Measurements from ENCODE around the gene TMEM54.
A peak's percentile ranks its signal among the peaks of the same experiment; 100 is the strongest.

Gene TMEM54

DNA sequence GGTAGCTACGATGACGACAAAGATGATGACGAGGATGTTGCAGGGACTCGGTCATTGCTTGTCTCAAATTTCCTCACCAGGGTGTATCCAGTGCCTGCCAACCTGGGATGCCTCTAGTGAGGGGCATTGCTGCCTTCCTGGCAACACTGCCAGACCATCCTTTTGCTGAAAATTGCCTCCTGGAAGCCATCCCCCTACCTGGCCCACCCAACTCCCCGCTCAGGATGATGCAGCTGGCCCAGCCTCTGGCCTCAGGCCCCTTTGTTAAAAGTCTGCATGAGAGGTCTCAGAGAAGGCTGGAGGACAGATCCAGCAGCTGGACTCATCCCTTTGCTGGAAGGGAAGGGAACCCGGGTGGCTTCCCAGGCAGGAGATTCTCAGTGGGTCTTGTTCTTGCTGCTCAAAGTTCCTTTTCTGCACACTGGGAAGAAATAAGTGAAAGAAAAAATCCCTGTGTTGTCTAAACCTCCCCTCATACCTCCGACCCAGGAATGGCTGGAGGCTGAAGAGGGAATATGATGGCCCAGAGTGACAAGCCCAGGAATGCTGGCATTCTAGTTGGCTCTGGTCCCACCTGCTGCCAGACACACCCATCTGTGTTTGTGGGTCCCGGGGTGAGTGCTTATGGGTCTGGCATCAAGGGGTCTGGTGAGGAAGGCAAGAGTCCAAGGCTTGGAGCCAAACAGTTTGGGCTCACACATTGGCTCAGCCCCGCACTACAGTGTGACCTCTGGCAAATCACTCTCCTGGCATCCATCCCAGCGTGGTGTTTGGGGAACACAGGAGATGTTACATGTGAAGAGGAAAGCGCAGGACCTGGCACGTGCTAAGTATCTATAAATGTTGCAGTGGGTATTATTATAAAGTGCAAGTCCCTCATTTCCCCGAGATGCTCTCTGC lies 23.7 kb downstream of the TMEM54 start:
- no peak for DNase-seq

DNA sequence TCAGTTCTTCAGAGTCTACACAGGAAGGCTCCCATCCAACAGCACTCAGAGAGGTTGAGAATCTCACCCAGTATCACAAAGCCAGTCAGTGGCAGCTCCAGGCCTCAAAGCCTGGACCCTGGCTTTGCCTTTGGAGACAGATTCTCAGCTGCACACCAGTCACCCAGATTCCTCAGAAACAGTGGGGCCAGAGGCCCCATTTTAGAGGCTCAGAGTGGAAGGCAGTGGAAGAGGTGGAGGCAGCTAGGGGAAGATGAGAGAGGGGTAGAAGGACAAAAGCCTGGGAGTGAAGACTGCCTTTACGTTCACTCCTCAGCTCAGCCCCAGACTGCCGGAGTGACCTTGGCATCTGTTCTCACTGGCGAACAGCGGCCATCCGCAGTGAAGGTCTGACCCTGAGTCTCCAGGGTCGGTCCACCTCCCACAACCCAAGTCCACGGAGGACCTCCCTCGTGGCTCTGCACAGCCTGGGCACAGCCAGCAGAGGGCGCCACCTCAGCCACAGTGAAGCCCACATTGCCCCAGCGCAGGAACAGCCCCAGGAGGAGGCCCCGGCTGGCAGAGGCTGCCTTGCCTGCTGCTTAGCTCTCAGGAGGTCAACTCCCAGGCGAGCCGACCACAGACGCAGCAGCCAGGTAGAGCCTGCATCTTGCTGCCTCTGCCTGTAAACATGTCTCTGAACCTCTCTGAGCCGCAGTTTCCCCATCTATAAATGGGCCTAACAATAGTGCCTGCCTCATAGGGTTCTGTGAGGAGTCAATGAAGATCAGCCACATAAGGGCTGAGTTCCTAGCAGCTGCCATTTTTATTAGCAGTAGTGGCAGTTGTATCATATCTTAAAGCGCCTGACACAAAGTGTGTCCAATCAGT lies 24.6 kb downstream of the TMEM54 start:
- DNase-seq = peak; percentile 61

DNA sequence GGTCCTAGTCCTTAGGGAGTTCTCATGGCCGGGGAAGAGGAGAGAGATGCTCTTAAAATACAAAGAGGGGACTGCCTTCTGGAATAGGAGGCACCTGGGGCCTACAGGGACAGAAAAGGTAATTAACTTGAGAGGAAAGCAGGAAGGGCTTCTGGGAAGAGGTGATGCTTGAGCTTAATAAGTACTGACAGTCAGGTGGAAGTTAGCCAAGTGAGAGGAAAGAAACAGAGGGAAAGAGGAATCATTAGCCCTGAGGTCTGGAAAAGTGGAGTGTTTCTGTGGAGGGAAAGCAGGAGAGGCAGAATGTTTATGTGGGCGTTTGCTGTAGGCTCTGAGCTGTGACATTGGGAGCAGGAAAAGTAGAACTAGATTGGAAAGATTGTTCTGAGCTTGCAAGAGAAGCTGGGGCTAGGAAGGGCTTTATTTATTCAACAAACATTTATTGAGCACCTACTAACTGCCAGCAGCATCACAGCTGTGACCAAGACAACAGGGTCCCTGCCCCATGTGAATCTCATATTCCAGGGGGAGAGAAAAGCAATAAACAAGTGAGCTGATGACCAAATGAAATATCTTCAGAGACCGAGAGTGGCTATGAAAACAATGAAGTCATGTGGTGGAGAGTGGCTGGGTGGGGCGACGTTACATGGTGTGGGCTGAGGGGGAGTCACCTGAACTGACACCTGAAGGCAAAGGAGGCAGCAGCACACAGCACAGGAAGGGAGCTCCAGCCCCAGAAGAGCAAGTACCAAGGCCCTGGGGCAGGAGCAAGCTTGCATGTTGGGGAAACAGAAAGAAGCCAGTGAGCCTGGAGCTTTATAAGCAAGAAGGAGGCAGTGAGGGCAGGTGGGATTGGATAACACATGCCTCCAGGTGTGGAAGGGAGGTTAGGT lies 26.1 kb downstream of the TMEM54 start:
- no peak for DNase-seq

DNA sequence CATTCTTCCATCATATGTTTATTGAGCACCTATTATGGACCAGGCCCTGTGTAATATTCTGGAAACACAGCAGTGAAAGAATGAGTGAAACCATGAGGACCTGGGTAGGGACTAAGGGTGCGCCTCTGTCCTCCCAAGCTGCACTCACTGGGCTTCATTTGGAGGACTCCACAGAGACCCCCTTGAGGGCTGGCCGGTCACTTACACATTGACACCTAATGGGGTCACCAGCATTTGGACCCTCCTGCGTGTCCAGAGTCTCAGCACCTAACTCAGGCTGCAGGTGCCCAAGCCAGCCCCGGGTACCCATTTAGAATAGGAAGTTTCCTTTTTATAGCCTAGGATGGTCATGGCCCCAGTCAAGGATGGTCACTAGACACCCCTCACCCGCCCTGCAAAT lies 27.7 kb downstream of the TMEM54 start:
- no peak for DNase-seq

DNA sequence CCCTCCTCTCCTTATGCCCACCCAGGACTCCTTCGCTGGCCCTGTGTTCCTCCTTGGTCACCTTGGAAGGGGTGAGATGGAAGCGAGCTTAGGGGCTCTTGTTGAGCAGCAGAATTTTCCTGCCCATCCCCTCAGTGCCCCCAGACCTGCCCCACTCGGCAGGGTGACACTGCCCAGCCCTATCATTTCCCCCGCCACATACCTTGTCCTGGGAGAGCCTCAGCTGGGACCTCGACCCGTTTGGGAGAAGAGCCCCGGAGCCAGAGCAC lies 29.1 kb downstream of the TMEM54 start:
- no peak for DNase-seq

DNA sequence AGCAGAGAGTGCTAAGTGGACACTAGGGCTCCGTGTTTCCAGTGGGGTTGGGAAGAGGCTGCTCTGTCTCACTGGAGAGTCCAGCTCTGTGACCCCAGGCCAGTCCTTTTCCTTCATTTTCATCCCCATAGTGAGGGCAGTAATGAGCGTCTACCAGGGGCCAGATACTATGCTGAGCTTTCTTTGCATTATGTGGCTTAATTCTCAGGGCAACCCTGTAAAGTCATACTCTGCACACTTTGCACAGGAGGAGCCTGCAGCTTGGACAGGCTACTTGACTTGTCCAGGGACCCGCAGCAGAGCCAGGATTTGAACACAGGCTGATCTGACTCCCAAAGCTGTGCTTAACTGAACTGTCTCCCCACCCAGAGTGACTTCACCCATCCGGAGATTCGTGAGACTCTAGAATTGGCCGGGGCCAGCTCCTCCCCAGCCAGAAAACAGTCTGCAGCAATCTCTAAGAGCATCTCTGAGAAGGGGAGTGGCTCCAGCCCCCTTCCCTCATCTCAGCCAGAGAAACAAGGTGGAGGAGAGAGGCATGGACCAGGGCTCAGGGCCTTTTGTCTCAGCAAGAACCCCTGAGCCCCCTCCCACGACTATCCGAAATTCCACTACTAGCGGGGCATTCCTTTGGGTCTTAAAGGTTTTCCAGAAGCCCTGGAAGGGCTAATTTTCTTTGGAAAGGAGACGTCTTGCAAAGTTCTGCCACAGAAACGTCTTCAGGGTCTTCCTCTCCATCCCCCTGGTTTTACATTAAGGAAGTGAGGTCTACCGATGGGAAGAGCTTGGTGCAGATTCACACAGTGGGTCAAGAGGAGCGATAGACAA lies 29.6 kb downstream of the TMEM54 start:
- no peak for DNase-seq

DNA sequence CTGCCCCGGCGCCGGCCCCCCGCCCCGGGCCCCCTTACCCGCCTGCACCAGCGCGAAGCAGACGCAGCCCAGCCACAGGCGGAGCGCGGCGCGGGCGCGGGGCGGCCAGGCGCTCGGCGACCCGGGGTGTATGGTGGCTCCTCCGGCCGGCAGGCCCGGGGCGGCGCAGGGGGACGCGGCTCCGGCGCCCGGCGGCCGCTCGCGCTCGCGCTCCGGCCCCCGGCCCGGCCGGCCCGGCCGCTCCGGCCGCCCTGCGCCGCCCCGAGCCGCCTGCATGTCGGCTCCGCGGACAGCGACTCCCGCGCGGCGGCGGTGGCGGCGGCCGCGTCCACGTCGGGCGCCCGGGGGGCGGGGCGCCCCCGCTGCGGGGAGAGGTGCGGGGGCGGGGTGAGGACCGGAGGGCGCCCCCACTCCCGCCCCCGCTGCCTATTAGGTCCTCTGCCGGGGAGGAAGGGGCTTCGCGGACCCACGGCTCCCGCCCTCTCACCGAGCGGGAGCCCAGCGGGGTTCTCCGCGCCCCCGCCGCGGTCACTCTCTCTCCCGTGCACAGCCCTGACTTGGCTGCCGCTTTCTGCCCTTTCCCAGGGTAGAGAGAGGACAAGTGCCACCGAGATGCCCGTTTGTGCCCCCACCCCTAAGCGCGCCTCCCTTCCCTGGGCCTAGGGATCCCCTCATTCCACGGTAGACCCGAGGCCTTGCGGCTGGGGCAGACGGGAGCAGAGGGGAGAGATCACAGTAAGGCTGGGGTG lies 30.4 kb downstream of the TMEM54 start, which contains the start of gene FNDC5:
Gene FNDC5 (minus strand): TSS at position 298 of the 749 bp plus-strand sequence.
- no peak for DNase-seq

GRCh38 chr1:32869923-32870614 lies 31.1 kb downstream of the TMEM54 start:
- no peak for DNase-seq

- DNase-seq = no peak
These were observed 32.3 kb downstream of the TMEM54 start for GRCh38 chr1:32868806-32869455.

GRCh38 chr1:32868085-32868484 lies 33.1 kb downstream of the TMEM54 start:
- no peak for DNase-seq

DNA sequence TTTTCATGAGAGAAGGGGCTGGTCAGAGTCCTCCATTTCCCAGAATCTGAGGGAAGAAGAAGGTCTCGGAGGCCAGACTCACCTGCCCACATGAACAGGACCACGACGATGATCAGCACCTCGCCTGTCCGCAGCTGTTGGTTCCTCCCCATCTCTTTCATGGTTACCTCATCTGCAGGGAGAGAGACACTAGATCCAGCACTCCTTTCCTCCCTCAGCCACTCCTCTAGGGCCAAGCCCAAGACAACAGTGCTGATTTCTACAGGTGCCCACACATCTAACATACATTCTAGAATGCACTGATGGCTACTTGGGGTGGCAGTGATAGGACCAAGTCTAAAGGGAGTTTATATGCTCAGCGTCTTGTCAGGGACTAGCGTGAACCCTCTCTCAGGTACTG lies 33.5 kb downstream of the TMEM54 start:
- DNase-seq = no peak

- no peak for DNase-seq
These were observed 34.0 kb downstream of the TMEM54 start for GRCh38 chr1:32867151-32867550.

GRCh38 chr1:32865639-32866405 lies 35.4 kb downstream of the TMEM54 start:
- DNase-seq = no peak

- no peak for DNase-seq
These were observed 36.7 kb downstream of the TMEM54 start for GRCh38 chr1:32864375-32865019.

DNA sequence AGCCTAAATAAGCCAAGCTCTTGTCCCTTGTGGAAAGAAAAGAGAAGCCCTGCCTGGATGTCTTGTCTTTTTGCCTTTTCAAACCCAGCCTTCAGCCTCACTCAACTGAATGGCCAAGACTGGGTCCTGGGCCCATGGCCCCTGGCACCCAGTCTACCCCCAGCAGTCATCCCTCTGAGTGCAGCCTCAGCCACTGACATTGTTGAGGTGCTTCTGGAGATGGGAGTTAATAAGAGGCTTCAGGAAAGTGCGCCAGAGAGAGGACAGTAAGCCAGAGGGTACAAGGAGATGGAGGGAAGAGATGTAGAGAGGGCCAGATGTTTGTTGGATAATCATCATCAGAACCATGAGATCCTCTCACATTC lies 37.3 kb downstream of the TMEM54 start:
- DNase-seq = no peak

DNA sequence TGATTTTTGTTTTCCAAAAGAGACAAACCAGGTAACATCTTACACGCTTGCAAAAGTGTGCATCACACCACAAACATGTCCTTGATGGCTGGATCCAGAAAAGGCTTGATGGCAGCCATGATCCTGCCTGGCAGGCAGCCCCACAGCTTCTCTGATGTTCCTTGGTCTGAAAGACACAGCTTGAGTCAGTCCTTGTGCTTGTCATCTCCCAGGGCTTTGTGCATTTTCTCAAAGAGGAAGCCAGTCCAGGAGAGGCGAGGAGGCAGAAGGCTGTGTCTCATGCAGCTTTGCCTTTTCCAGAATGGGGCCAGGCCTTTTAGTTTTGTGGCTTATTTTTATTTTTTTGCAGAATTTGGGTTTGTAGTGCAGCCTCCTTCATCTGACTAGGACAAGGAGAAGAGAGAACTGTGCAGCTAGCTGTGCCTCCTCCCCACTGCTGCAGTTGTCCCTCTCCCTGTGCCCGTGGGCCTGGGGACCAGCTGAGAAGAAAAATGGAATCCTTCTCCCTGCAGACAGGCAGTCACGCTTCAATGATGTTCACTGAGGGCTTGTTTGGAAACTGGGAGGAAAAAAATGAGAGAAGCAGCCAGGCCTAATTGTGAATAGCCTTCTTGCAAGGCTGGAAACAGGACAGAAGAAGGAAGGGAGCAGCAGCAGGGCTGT lies 37.8 kb downstream of the TMEM54 start:
- no peak for DNase-seq

DNA sequence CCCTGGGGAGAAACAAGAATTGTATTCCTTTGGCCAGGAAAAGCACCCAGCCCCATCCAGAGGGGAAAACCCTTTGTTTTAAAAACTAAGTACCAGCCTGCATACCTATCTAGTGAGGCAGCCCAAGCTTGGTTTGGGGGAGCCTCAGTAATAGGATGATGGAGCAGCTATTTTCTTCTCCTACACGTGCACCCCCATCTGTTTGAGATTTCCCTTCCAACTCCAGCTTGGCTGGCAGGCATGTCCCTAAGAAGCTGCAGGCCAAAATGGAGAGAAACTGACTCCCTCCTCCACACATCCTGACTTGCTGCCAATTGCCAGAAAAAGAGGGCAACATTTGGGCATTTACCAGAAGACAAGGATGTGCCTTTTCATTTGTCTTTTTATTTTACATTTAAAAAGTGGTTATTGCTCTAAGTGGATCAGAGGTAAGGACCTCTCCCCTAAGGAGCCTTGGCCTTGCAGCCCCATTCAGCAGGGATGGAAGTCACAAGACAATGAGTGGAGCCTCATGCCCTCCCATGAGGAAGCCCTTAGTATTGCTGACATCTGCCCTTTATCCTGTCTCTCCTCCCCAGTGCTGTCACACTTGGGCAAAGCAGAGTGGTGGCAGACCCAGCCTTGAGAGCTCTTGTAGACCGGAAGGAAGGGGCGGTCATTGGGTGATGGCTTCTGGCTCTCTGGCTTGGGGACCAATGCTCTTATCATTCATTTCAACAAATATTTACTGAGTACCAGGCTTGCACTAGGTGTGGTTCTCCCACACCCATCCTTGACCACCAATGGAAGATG lies 39.1 kb downstream of the TMEM54 start:
- DNase-seq = no peak

GRCh38 chr1:32860566-32860965 lies 40.6 kb downstream of the TMEM54 start:
- no peak for DNase-seq
